ENCODE data around the gene OR5T1.

DNA sequence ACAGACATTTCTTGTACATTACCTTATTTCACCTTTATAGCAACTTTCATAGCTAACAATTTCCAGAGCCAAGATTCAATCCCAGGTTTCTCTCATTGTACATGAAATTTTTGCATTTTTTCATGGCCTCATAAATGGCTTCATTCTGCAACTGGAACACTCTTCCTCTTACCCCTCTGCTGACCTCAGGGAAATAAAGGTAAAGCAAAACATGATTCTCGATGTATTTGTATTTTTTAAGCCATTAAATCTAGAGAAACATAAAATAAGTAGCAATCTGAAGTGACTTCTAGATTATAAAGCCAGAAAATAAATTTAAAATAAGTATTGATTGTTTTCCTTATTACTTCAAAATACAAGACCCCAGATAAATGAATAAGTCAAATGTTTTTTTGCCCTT is 39.8 kb upstream of the OR5T1 start, which contains the start of gene OR5T2:
- TF ChIP-seq TAF1 (IDR thresholded peaks at IDR 0.05; ENCODE audit: low read depth) (no peak), CREB1 (IDR thresholded peaks at IDR 0.05; ENCODE audit: low read depth) (no peak), EP300 (IDR thresholded peaks at IDR 0.05; ENCODE audit: borderline replicate concordance) (no peak), FOXM1 (IDR thresholded peaks at IDR 0.05; ENCODE audit: borderline replicate concordance, low read depth) (no peak), RAD21 (IDR thresholded peaks at IDR 0.05; ENCODE audit: low read depth) (no peak), TEAD4 (IDR thresholded peaks at IDR 0.05) (no peak), YY1 (IDR thresholded peaks at IDR 0.05; ENCODE audit: low read depth) (no peak), CEBPB (IDR thresholded peaks at IDR 0.05) (no peak), NFIC (IDR thresholded peaks at IDR 0.05) (no peak), EGR1 (IDR thresholded peaks at IDR 0.05) (no peak)
- TF ChIP-seq, protein P1, sequence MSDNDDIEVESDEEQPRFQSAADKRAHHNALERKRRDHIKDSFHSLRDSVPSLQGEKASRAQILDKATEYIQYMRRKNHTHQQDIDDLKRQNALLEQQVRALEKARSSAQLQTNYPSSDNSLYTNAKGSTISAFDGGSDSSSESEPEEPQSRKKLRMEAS (IDR thresholded peaks at IDR 0.05): no peak
- TF ChIP-seq, protein P2, sequence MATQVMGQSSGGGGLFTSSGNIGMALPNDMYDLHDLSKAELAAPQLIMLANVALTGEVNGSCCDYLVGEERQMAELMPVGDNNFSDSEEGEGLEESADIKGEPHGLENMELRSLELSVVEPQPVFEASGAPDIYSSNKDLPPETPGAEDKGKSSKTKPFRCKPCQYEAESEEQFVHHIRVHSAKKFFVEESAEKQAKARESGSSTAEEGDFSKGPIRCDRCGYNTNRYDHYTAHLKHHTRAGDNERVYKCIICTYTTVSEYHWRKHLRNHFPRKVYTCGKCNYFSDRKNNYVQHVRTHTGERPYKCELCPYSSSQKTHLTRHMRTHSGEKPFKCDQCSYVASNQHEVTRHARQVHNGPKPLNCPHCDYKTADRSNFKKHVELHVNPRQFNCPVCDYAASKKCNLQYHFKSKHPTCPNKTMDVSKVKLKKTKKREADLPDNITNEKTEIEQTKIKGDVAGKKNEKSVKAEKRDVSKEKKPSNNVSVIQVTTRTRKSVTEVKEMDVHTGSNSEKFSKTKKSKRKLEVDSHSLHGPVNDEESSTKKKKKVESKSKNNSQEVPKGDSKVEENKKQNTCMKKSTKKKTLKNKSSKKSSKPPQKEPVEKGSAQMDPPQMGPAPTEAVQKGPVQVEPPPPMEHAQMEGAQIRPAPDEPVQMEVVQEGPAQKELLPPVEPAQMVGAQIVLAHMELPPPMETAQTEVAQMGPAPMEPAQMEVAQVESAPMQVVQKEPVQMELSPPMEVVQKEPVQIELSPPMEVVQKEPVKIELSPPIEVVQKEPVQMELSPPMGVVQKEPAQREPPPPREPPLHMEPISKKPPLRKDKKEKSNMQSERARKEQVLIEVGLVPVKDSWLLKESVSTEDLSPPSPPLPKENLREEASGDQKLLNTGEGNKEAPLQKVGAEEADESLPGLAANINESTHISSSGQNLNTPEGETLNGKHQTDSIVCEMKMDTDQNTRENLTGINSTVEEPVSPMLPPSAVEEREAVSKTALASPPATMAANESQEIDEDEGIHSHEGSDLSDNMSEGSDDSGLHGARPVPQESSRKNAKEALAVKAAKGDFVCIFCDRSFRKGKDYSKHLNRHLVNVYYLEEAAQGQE (IDR thresholded peaks at IDR 0.05; ENCODE audit: low read depth): no peak
